Nephron progenitor cell (in vitro differentiated cells): ENCODE measurements around the gene DDX54.

Source experiments
- DNase-seq: peaks from one replicate; pipeline ENCODE4 v3.0.0; 2021
- H3K27ac Mint-ChIP-seq: 2 replicates; pipeline ENCODE4 v1.8.0; 2021; ENCODE audit warnings: mild to moderate bottlenecking, moderate library complexity, mixed read lengths
- H3K27me3 Mint-ChIP-seq: 2 replicates; pipeline ENCODE4 v1.8.0; 2021; ENCODE audit warnings: mild to moderate bottlenecking, low read depth, mixed read lengths; ENCODE audit not compliant: poor library complexity
- H3K36me3 Mint-ChIP-seq: 2 replicates; pipeline ENCODE4 v1.8.0; 2021; ENCODE audit warnings: low read depth, mixed read lengths
- H3K4me1 Mint-ChIP-seq: 2 replicates; pipeline ENCODE4 v1.8.0; 2021; ENCODE audit warnings: mixed read lengths
- H3K4me3 Mint-ChIP-seq: 2 replicates; pipeline ENCODE4 v1.8.0; 2021; ENCODE audit warnings: mild to moderate bottlenecking, moderate library complexity, mixed read lengths
- H3K9me3 Mint-ChIP-seq: 2 replicates; pipeline ENCODE4 v1.8.0; 2021; ENCODE audit warnings: mild to moderate bottlenecking, moderate library complexity, mixed read lengths
- TF ChIP-seq, protein P1 (sequence below): fragments of 200-600 bp; sonication (generic); IDR thresholded peaks from 2 replicates; pipeline ENCODE4 v1.5.0; 2021; ENCODE audit warnings: antibody characterized with exemption

DDX54 gene

DNA sequence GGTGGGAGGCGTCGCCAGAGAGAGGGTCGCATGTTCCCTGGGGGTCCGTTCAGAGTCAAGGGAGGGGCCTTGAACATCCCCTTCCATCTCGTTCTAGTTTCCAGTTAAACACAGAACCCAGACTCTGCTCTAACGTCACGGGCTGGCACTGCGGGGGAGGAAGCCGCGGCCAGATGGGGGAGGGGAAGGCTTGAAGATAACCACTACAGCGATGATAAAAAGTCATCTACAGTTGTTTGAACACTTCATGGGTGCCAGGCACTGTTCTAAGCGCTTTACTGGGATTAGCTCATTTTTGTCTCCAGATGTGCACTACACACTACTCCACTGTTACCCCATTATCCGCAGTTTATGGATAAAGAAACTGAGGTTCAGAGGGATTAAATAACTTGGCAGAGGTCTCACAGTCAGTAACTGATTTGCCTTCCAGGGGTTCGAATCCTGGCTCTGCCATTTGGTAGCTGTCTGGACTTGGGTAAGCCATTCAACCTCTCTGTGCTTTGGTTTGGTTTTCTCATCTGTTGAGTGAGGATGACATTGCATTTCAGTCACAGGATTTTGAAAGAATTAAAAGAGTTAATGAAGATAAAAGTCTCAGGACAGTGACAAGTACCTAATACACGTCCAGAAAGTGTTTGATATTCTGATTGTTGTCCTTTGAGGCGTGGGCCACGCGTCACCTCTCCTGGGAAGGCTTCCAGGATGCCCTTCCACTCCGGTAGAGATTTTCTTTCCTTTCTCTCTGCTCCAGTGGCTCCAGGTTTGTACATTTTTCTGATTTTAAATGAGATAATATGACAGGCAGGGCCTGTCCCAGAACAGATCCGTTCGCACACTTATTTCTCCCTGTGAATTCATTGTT lies 48.9 kb downstream of the DDX54 start:
- Mint-ChIP-seq H3K4me3 (peak overlapping the region; percentile 50), H3K4me1 (peaks cover 12% of the 10 kb centered on the region), H3K27ac (no peak overlapping the region), H3K36me3 (no peaks in the 10 kb centered on the region), H3K9me3 (no peaks in the 10 kb centered on the region), H3K27me3 (peaks cover 68% of the 10 kb centered on the region)
- TF ChIP-seq, protein P1, sequence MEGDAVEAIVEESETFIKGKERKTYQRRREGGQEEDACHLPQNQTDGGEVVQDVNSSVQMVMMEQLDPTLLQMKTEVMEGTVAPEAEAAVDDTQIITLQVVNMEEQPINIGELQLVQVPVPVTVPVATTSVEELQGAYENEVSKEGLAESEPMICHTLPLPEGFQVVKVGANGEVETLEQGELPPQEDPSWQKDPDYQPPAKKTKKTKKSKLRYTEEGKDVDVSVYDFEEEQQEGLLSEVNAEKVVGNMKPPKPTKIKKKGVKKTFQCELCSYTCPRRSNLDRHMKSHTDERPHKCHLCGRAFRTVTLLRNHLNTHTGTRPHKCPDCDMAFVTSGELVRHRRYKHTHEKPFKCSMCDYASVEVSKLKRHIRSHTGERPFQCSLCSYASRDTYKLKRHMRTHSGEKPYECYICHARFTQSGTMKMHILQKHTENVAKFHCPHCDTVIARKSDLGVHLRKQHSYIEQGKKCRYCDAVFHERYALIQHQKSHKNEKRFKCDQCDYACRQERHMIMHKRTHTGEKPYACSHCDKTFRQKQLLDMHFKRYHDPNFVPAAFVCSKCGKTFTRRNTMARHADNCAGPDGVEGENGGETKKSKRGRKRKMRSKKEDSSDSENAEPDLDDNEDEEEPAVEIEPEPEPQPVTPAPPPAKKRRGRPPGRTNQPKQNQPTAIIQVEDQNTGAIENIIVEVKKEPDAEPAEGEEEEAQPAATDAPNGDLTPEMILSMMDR = no peak
- no peak for DNase-seq

GRCh38 chr12:113135178-113136127 lies 49.8 kb downstream of the DDX54 start, which contains the start of gene RASAL1:
Gene RASAL1, minus strand, starts transcription at chr12:113135761. Its CDS starts 299 bp downstream, at chr12:113135462.
- H3K27me3 Mint-ChIP-seq = peaks cover 71% of the 10 kb centered on the region
- TF ChIP-seq, protein P1 = peak; percentile 52
- no peaks in the 10 kb centered on the region for H3K36me3 Mint-ChIP-seq
- DNase-seq = peak; percentile 73
- H3K4me3 Mint-ChIP-seq = peak within 1 kb of the TSS; percentile 50
- H3K27ac Mint-ChIP-seq = no peak within 1 kb of the TSS
- H3K4me1 Mint-ChIP-seq = peaks cover 12% of the 10 kb centered on the region
- H3K9me3 Mint-ChIP-seq = no peaks in the 10 kb centered on the region

DNA sequence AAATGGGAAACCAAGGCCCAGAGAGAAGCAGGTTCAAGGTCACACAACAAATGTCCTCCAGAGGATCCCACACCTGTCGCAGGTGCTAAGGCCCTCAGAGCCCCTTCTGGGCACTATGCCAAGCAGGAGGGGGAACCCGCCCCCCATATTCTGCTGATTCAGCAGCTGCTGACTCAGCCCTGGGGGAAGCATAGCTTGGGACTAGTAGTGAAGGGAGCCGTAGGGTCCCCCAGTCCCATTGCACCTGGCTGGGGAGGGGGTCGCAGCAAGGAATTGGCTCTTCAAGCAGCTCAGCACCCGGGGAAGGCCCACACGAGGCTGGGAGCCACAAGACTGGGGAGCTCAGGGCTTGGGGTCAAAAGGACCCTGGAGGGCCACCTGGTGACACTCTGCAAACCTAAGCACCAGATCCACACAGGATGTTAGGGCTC lies 50.7 kb downstream of the DDX54 start:
- TF ChIP-seq, protein P1 = no peak
- Mint-ChIP-seq H3K27me3 (peaks cover 74% of the 10 kb centered on the region), H3K4me3 (no peak overlapping the region)

DNA sequence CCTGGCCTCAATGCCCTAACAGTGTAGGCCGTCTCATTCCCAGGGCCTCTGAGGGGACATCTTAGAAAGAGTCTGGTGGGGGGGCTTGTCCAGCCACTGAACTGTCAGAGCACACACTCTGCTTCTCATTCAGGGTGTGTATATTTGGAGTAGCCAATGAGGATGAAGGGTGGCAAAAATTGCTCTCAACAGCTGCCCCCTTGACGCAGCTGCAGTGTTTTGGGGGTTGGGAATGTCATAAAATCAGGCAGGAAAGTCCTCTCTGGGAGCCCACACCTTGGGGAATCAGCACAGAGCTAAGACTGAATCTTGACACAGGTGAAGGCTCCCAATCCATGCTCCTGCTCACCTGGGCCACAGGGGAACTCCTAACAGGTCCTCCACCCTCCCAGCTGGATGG lies 51.2 kb downstream of the DDX54 start:
- TF ChIP-seq, protein P1 = no peak
- Mint-ChIP-seq H3K27ac (no peak overlapping the region), H3K36me3 (no peaks in the 10 kb centered on the region), H3K4me3 (no peak overlapping the region), H3K9me3 (no peaks in the 10 kb centered on the region), H3K4me1 (peaks cover 7% of the 10 kb centered on the region), H3K27me3 (peaks cover 73% of the 10 kb centered on the region)
- DNase-seq = no peak

More for the DNA sequence above, 50.7 kb downstream of the DDX54 start:
- no peak overlapping the region for H3K27ac Mint-ChIP-seq
- H3K36me3 Mint-ChIP-seq = no peaks in the 10 kb centered on the region
- no peak for DNase-seq
- H3K4me1 Mint-ChIP-seq = peaks cover 12% of the 10 kb centered on the region
- H3K9me3 Mint-ChIP-seq = no peaks in the 10 kb centered on the region

GRCh38 chr12:113133666-113134065 lies 51.6 kb downstream of the DDX54 start:
- H3K27me3 Mint-ChIP-seq = peaks cover 72% of the 10 kb centered on the region
- H3K4me3 Mint-ChIP-seq = no peak overlapping the region
- H3K27ac Mint-ChIP-seq = no peak overlapping the region
- no peaks in the 10 kb centered on the region for H3K36me3 Mint-ChIP-seq
- no peak for DNase-seq
- H3K4me1 Mint-ChIP-seq = peaks cover 5% of the 10 kb centered on the region
- TF ChIP-seq, protein P1 = no peak
- H3K9me3 Mint-ChIP-seq = no peaks in the 10 kb centered on the region
